Measurements from ENCODE around the gene PREP. TPM values are rescaled to one million over a fixed set of nuclear protein-coding genes. Genes with fewer than 3 reads are reported as not detected.

Gene PREP
- total RNA-seq, 2 donors from 2014 or later = 13.7 to 16.8 TPM

GRCh38 chr6:105389543-105389942 is 13.3 kb downstream of the PREP start:
- Histone ChIP-seq H3K27ac (no peak overlapping the region), H3K36me3 (no peaks in the 10 kb centered on the region), H3K27me3 (no peaks in the 10 kb centered on the region), H3K9me3 (no peaks in the 10 kb centered on the region), H3K4me3 (no peak overlapping the region), H3K4me1 (no peaks in the 10 kb centered on the region)
- DNase-seq (ENCODE audit: low spot score) = no peak
- TF ChIP-seq CTCF (IDR thresholded peaks at IDR 0.05) = no peak

GRCh38 chr6:105388392-105388791 is 14.5 kb downstream of the PREP start:
- no peak for TF ChIP-seq CTCF (IDR thresholded peaks at IDR 0.05)
- DNase-seq (ENCODE audit: low spot score) = no peak
- Histone ChIP-seq H3K27me3 (no peaks in the 10 kb centered on the region), H3K27ac (no peak overlapping the region), H3K4me1 (no peaks in the 10 kb centered on the region), H3K36me3 (no peaks in the 10 kb centered on the region), H3K9me3 (no peaks in the 10 kb centered on the region), H3K4me3 (no peak overlapping the region)

GRCh38 chr6:105384004-105384403 is 18.9 kb downstream of the PREP start:
- no peaks in the 10 kb centered on the region for H3K27me3 ChIP-seq
- no peak for DNase-seq (ENCODE audit: low spot score)
- H3K27ac ChIP-seq = no peak overlapping the region
- H3K36me3 ChIP-seq = no peaks in the 10 kb centered on the region
- no peak for TF ChIP-seq CTCF (IDR thresholded peaks at IDR 0.05)
- H3K4me3 ChIP-seq = no peak overlapping the region
- no peaks in the 10 kb centered on the region for H3K9me3 ChIP-seq
- H3K4me1 ChIP-seq = no peaks in the 10 kb centered on the region

GRCh38 chr6:105382958-105383357 is 19.9 kb downstream of the PREP start:
- Histone ChIP-seq H3K4me3 (no peak overlapping the region), H3K9me3 (no peaks in the 10 kb centered on the region), H3K4me1 (no peaks in the 10 kb centered on the region), H3K36me3 (no peaks in the 10 kb centered on the region), H3K27me3 (no peaks in the 10 kb centered on the region), H3K27ac (no peak overlapping the region)
- DNase-seq (ENCODE audit: low spot score) = no peak
- TF ChIP-seq CTCF (IDR thresholded peaks at IDR 0.05) = no peak

GRCh38 chr6:105382496-105382895 is 20.4 kb downstream of the PREP start:
- no peak for TF ChIP-seq CTCF (IDR thresholded peaks at IDR 0.05)
- Histone ChIP-seq H3K4me1 (no peaks in the 10 kb centered on the region), H3K27ac (no peak overlapping the region), H3K27me3 (no peaks in the 10 kb centered on the region), H3K4me3 (no peak overlapping the region), H3K9me3 (no peaks in the 10 kb centered on the region), H3K36me3 (no peaks in the 10 kb centered on the region)
- DNase-seq (ENCODE audit: low spot score) = no peak

GRCh38 chr6:105380634-105381033 is 22.2 kb downstream of the PREP start:
- DNase-seq (ENCODE audit: low spot score) = no peak
- peaks cover 6% of the 10 kb centered on the region for H3K36me3 ChIP-seq
- no peaks in the 10 kb centered on the region for H3K4me1 ChIP-seq
- TF ChIP-seq CTCF (IDR thresholded peaks at IDR 0.05) = no peak
- no peak overlapping the region for H3K27ac ChIP-seq
- no peaks in the 10 kb centered on the region for H3K27me3 ChIP-seq
- H3K9me3 ChIP-seq = no peaks in the 10 kb centered on the region
- H3K4me3 ChIP-seq = no peak overlapping the region

Measured in right atrium auricular region (tissue), 2 donors.